Measurements from ENCODE around the gene THAP8.

DNA sequence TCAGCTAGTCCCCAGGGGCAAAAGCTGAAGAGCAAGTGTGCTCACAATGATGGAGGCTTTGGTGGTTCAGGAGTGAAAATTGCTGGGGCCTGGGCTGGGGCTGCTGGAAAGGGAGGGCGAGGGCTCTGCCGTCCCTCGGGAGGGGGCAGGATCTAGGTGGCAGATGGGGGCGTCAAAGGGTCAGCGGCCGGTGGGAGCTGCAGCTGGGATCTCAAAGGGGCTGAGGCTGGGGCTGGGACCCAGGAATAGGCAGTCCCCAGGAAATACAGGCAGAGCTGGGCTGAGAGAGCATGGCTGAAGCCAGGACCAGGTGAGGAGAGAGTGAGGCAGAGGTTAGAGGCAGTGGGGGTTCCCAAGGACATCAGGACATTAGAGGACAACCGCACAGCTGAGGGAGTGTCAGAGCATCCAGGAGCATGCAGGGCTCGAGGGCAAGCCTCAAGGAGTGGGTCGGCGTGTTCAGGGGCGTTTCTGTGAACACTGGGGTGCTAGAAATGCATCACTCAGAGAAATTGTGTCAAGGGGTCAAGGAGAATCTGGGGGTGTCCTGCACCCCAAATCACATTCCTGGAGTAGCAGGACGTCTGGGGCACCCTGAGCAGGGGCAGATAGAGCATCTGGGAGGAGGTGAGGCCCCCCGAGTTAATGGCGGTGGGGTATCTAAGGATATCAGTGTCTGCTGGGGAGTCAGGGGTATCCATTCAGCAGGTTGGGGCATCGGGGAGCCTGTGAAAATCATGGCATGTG, 44.3 kb downstream of the THAP8 start:
- TF ChIP-seq ATF2 (CRISPR knock-in tag; IDR thresholded peaks at IDR 0.05; ENCODE audit: borderline replicate concordance, low read depth): no peak
- no peak for TF ChIP-seq CTCF (IDR thresholded peaks at IDR 0.05)
- TF ChIP-seq ELF4 (CRISPR knock-in tag; IDR thresholded peaks at IDR 0.05; ENCODE audit: low read depth): no peak
- TF ChIP-seq NR1H2 (CRISPR knock-in tag; IDR thresholded peaks at IDR 0.05): no peak
- TF ChIP-seq ZNF317 (CRISPR knock-in tag; IDR thresholded peaks at IDR 0.05; ENCODE audit: borderline replicate concordance, low read depth): no peak
- no peak for TF ChIP-seq NFE2L1 (CRISPR knock-in tag; IDR thresholded peaks at IDR 0.05)

All from WTC11 (cell line).